Heart right ventricle (tissue), 16 donors: ENCODE data around the gene ADARB2. TPM values are rescaled to one million over a fixed set of nuclear protein-coding genes. Genes with fewer than 3 reads are reported as not detected.

Experiments used
- ATAC-seq, 8 donors: fragments of 200-7000 bp; cut with Tn5 transposase; one replicate each; pipeline ENCODE4 v1.9.1; 2020; ENCODE audit warnings: mild to moderate bottlenecking in 8 of 8, moderate library complexity in 8 of 8, moderate number of reproducible peaks in 1 of 8
- DNase-seq, 2 donors: peaks; one replicate each; pipeline ENCODE4 v3.0.0-alpha.2; 2020
- H3K27ac ChIP-seq, 10 donors: fragments of 200-600 bp; sonication (generic) in 2 of 10; one replicate each; pipeline versions ENCODE4 v1.5.0 to v1.8.0; 2020 to 2022; ENCODE audit warnings: mild to moderate bottlenecking in 3 of 10
- H3K27me3 ChIP-seq, 7 donors: fragments of 200-600 bp; one replicate each; pipeline ENCODE4 v1.8.0; 2021 to 2022; ENCODE audit warnings: mild to moderate bottlenecking in 2 of 7
- H3K36me3 ChIP-seq, 9 donors: fragments of 200-600 bp; sonication (generic) in 1 of 9; one replicate each; pipeline versions ENCODE4 v1.5.0 to v1.8.0; 2020 to 2022; ENCODE audit warnings: mild to moderate bottlenecking in 2 of 9
- H3K4me1 ChIP-seq, 9 donors: fragments of 200-600 bp; sonication (generic) in 1 of 9; one replicate each; pipeline versions ENCODE4 v1.5.0 to v1.8.0; 2020 to 2022; ENCODE audit warnings: mild to moderate bottlenecking in 4 of 9
- H3K4me3 ChIP-seq, 10 donors: fragments of 200-600 bp; sonication (generic) in 2 of 10; one replicate each; pipeline versions ENCODE4 v1.5.0 to v1.8.0; 2020 to 2022; ENCODE audit warnings: mild to moderate bottlenecking in 7 of 10, moderate library complexity in 2 of 10
- H3K9me3 ChIP-seq, 11 donors: fragments of 200-600 bp in 10 of 11; sonication (generic) in 2 of 11; one replicate each; pipeline versions ENCODE4 v1.5.0 to v1.8.0; 2013 to 2022; ENCODE audit warnings: mild to moderate bottlenecking in 2 of 11, control low read depth in 1 of 11, moderate library complexity in 1 of 11
- CTCF ChIP-seq, 9 donors: fragments of 200-600 bp; sonication (generic) in 2 of 9; IDR thresholded peaks; one replicate each; pipeline versions ENCODE4 v1.5.0 to v1.8.0; 2021 to 2022; ENCODE audit warnings: antibody characterized with exemption in 9 of 9, mild to moderate bottlenecking in 5 of 9, moderate library complexity in 1 of 9
- WGBS, 2 donors: extraction: QIAGEN DNeasy Blood & Tissue Kit; methylation state at CpG; one replicate each; pipeline ENCODE4 v1.1.7; 2013; ENCODE audit warnings: inconsistent platforms in 1 of 2; 5-methylcytosine and 5-hydroxymethylcytosine counted together
- intact Hi-C, 10 donors: fragments of 100-400 bp; cut with DNase I; formaldehyde crosslinking; loops; one replicate each; pipeline versions ENCODE4 v1.11.1 to v1.14.2; 2022
- polyA plus RNA-seq, 2 donors: library from polyadenylated mRNA; stranded (reverse); fragments of 200-250 nt; gene quantifications; one replicate each; pipeline ENCODE4 v1.2.3, GENCODE V29; 2013
- total RNA-seq, 10 donors: library from RNA; stranded (reverse); fragmentation: NEBNext Ultra II Directional in 3 of 10; extraction: Animal tissue kit (Norgen Biotek cat#: 25700) in 3 of 10; gene quantifications; one replicate each; pipeline versions ENCODE4 v1.2.1 to v1.2.4, GENCODE V29; 2021 to 2023
- donor health status: Arrhythmogenic right ventricular cardiomyopathy.
- donor health status: ischemic (EF 13 %, LVEDD 7.1; RV severe dilation, severe dysfunction).
- donor health status: healthy with polysubstance abuse.
- donor health status: DM: no; HTN: yes; CAD: no.
- donor health status: DM: no; HTN: no; CAD: no.
- donor health status: ischemic (EF 25% LVEDD 6.9; RV normal size, moderate dysfunction).
- donor health status: ischemic (EF 25% LVEDD 5.7; RV mildly dilated, moderate dysfunction).
- donor health status: healthy.
- donor health status: DM: yes; HTN: yes; CAD: no.
- donor health status: Ischemic cardiomyopathy.
- donor health status: ischemic (EF 35%, LVEDD 5.7; RV mildly dilated, moderate dysfunction).
- donor health status: nonischemic (EF 11% LVEDD 7.7; RV severe dilation, severe dysfunction).
- donor health status: DM: yes; HTN: yes; CAD: no.
- donor health status: PGD.
- donor health status: ischemic (EF 29% LVEDD 5.4; RV normal size, mild dysfunction).
- donor health status: nonischemic (EF 23%, LVEDD 6.1; RV moderate dilation, normal function).

Gene ADARB2
- total and polyA plus RNA-seq, 12 donors, result 0.08 to 0.47 (median 0.17) TPM; not detected in 2

DNA sequence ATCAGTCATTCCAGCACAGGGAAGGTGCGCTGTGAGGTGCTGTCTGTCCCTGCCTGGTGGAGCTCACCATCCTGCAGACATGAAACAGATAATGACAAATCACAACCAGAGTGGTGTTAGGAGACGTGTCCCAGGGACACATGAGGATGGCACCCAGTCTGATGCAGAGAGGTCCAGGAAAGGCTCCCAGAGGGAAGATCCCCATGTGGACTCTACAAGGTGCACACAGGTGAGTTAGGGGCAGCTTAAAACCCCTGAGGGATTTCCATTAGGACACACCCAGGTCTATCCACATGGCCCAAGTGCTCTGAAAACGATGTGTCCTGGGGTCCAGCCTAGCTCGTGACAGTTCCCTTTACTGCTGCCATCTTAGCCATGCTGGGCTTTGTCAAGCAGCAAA lies 91.4 kb downstream of the ADARB2 start:
- intact Hi-C loops, result no loop called here
- Histone ChIP-seq H3K27me3 (peaks cover 0 to 4% (median 0%) of the 10 kb centered on the region in 7 donors), H3K4me3 (no peak overlapping the region), H3K9me3 (no peaks in the 10 kb centered on the region), H3K27ac (no peak overlapping the region), H3K4me1 (no peaks in the 10 kb centered on the region), H3K36me3 (no peaks in the 10 kb centered on the region)
- no peak for TF ChIP-seq CTCF (IDR thresholded peaks at IDR 0.05)
- no peak for ATAC-seq
- DNase-seq, result no peak
- 53 to 54% methylated on average over 4 of the region's 4 CpGs for WGBS, 2 donors

GRCh38 chr10:1644191-1644711 lies 93.1 kb downstream of the ADARB2 start:
- ATAC-seq (no peak), DNase-seq (no peak)
- Histone ChIP-seq H3K9me3 (no peaks in the 10 kb centered on the region), H3K4me3 (no peak overlapping the region), H3K27ac (no peak overlapping the region), H3K27me3 (peaks cover 0 to 3% (median 0%) of the 10 kb centered on the region in 7 donors), H3K4me1 (no peaks in the 10 kb centered on the region), H3K36me3 (no peaks in the 10 kb centered on the region)
- TF ChIP-seq CTCF (IDR thresholded peaks at IDR 0.05), result no peak
- intact Hi-C loops, result no loop called here
- 80 to 81% methylated on average over 15 of the region's 15 CpGs for WGBS, 2 donors

- Histone ChIP-seq H3K4me3 (no peak overlapping the region), H3K9me3 (no peaks in the 10 kb centered on the region), H3K36me3 (no peaks in the 10 kb centered on the region), H3K27ac (no peak overlapping the region), H3K4me1 (no peaks in the 10 kb centered on the region), H3K27me3 (peaks cover 0 to 3% (median 0%) of the 10 kb centered on the region in 7 donors)
- 74 to 77% methylated on average over 9 of the region's 9 CpGs for WGBS, 2 donors
- ATAC-seq (no peak), DNase-seq (no peak)
- TF ChIP-seq CTCF (IDR thresholded peaks at IDR 0.05), result no peak
- intact Hi-C loops, result no loop called here
Observed at GRCh38 chr10:1643908-1644179, 93.5 kb downstream of the ADARB2 start.

GRCh38 chr10:1643161-1643907 lies 94.0 kb downstream of the ADARB2 start:
- H3K9me3 ChIP-seq, result no peaks in the 10 kb centered on the region
- no peak overlapping the region for H3K27ac ChIP-seq
- WGBS, 2 donors, result 37 to 47% methylated on average over 11 of the region's 11 CpGs
- H3K4me3 ChIP-seq, result no peak overlapping the region
- no peak for DNase-seq
- TF ChIP-seq CTCF (IDR thresholded peaks at IDR 0.05), result no peak
- H3K4me1 ChIP-seq, result no peaks in the 10 kb centered on the region
- H3K36me3 ChIP-seq, result no peaks in the 10 kb centered on the region
- intact Hi-C loops, result no loop called here
- peaks cover 0 to 3% (median 0%) of the 10 kb centered on the region in 7 donors for H3K27me3 ChIP-seq
- no peak for ATAC-seq
